Loucy (cell line): ENCODE data around the gene TBCD.

Source experiments
- CTCF ChIP-seq: fragments of 200-600 bp; sonication (generic); conservative IDR thresholded peaks from 2 replicates; pipeline ENCODE4 v1.5.1; 2014; ENCODE audit warnings: mild to moderate bottlenecking, antibody characterized with exemption, low read length
- EZH2phosphoT487 ChIP-seq: fragments of 200-600 bp; IDR thresholded peaks from 2 replicates; pipeline ENCODE4 v1.6.1; 2018; ENCODE audit warnings: antibody characterized with exemption, mild to moderate bottlenecking, moderate library complexity, borderline replicate concordance

GRCh38 chr17:82962163-82962720, 210.4 kb downstream of the TBCD start:
- TF ChIP-seq CTCF (no peak), EZH2phosphoT487 (no peak)
